IMR-90 (cell line): ENCODE results near the gene CERS6. TPM values are rescaled to one million over a fixed set of nuclear protein-coding genes. Genes with fewer than 3 reads are reported as not detected.

Experiments used
- ATAC-seq: fragments of 200-7000 bp; cut with Tn5 transposase; 2 replicates; pipeline ENCODE4 v1.9.1; 2020; ENCODE audit warnings: low read depth, mild to moderate bottlenecking, moderate library complexity
- BruUV-seq: library from RNA; stranded (reverse); fragments of 400-500 nt; replicated peaks from 2 replicates; lab custom pipeline; 2021; lab: Mats Ljungman, UMichigan
- CTCF ChIA-PET: fragments of 300-600 bp; formaldehyde crosslinking; extraction: SDS; loops from one replicate; lab custom pipeline; 2021; ENCODE audit warnings: antibody characterized with exemption; lab: Yijun Ruan, JAX
- POLR2A ChIA-PET: fragments of 300-600 bp; sonication (Branson Sonifier 250); formaldehyde crosslinking; loops from one replicate; lab custom pipeline; 2022; ENCODE audit warnings: antibody characterized with exemption; ENCODE audit not compliant: unreplicated experiment; lab: Charles Lee
- DNase-seq: peaks from one replicate; pipeline ENCODE4 v3.0.0; 2013
- H2AFZ ChIP-seq: replicated peaks from 2 replicates; pipeline ENCODE3; 2013; ENCODE audit warnings: low read length, mild to moderate bottlenecking; ENCODE audit not compliant: poor library complexity
- H2AK5ac ChIP-seq: 2 replicates; pipeline ENCODE4 v1.6.1; 2013; ENCODE audit warnings: low read depth, low read length, inconsistent platforms
- H2AK9ac ChIP-seq: replicated peaks from 2 replicates; pipeline ENCODE3; 2013; ENCODE audit warnings: mild to moderate bottlenecking, low read depth, low read length, moderate library complexity; ENCODE audit not compliant: poor library complexity
- H2BK120ac ChIP-seq: 2 replicates; pipeline ENCODE4 v1.6.1; 2013; ENCODE audit warnings: low read depth, low read length, inconsistent platforms
- H2BK15ac ChIP-seq: 3 replicates; pipeline ENCODE4 v1.6.1; 2013; ENCODE audit warnings: low read depth, low read length, inconsistent platforms
- H2BK20ac ChIP-seq: 2 replicates; pipeline ENCODE4 v1.6.1; 2013; ENCODE audit warnings: low read depth, mild to moderate bottlenecking, inconsistent platforms, low read length, moderate library complexity
- H2BK5ac ChIP-seq: 2 replicates; pipeline ENCODE4 v1.6.1; 2013; ENCODE audit warnings: mild to moderate bottlenecking, low read depth, low read length, inconsistent platforms; ENCODE audit not compliant: poor library complexity, severe bottlenecking
- H3K14ac ChIP-seq: replicated peaks from 2 replicates; pipeline ENCODE4 v1.6.1; 2013; ENCODE audit warnings: low read depth, low read length, inconsistent platforms
- H3K18ac ChIP-seq: 2 replicates; pipeline ENCODE4 v1.6.1; 2013; ENCODE audit warnings: low read depth, low read length, control low read depth
- H3K23ac ChIP-seq: 2 replicates; pipeline ENCODE4 v1.6.1; 2013; ENCODE audit warnings: low read depth, low read length, inconsistent platforms
- H3K27ac ChIP-seq: 2 replicates; pipeline ENCODE4 v1.5.1; 2013; ENCODE audit warnings: mild to moderate bottlenecking, control low read depth, low read length; ENCODE audit not compliant: insufficient read depth
- H3K27me3 ChIP-seq: 2 replicates; pipeline ENCODE4 v1.6.1; 2013; ENCODE audit warnings: low read length; ENCODE audit not compliant: control insufficient read depth, insufficient read depth
- H3K36me3 ChIP-seq: 2 replicates; pipeline ENCODE4 v1.6.1; 2013; ENCODE audit warnings: low read length, mixed read lengths; ENCODE audit not compliant: control insufficient read depth, insufficient read depth
- H3K4ac ChIP-seq: 2 replicates; pipeline ENCODE4 v1.6.1; 2013; ENCODE audit warnings: low read depth, low read length, inconsistent platforms
- H3K4me1 ChIP-seq: 2 replicates; pipeline ENCODE4 v1.6.1; 2013; ENCODE audit warnings: low read length, mixed read lengths; ENCODE audit not compliant: control insufficient read depth, insufficient read depth
- H3K4me2 ChIP-seq: 2 replicates; pipeline ENCODE4 v1.6.1; 2013; ENCODE audit warnings: low read depth, mild to moderate bottlenecking, control low read depth, low read length, moderate library complexity
- H3K4me3 ChIP-seq: 2 replicates; pipeline ENCODE4 v1.5.1; 2013; ENCODE audit warnings: low read depth, mild to moderate bottlenecking, control low read depth, low read length, moderate library complexity; ENCODE audit not compliant: insufficient read depth
- H3K56ac ChIP-seq: 2 replicates; pipeline ENCODE4 v1.6.1; 2013; ENCODE audit warnings: low read length, inconsistent platforms; ENCODE audit not compliant: insufficient read depth; ENCODE audit errors: extremely low read depth
- H3K79me1 ChIP-seq, 2 experiments: 2 replicates each; pipeline ENCODE4 v1.6.1; 2013; ENCODE audit warnings: low read length in 2 of 2, inconsistent platforms in 1 of 2, low read depth in 1 of 2
- H3K9ac ChIP-seq: 2 replicates; pipeline ENCODE4 v1.6.1; 2013; ENCODE audit warnings: low read depth, low read length, control low read depth
- H3K9me1 ChIP-seq: 2 replicates; pipeline ENCODE4 v1.6.1; 2013; ENCODE audit warnings: low read length, inconsistent platforms; ENCODE audit not compliant: insufficient read depth
- H3K9me3 ChIP-seq: 2 replicates; pipeline ENCODE4 v1.6.1; 2013; ENCODE audit warnings: low read length; ENCODE audit not compliant: control insufficient read depth, insufficient read depth
- H4K20me1 ChIP-seq: 2 replicates; pipeline ENCODE4 v1.6.1; 2013; ENCODE audit warnings: low read length, inconsistent platforms; ENCODE audit not compliant: insufficient read depth
- H4K5ac ChIP-seq: 2 replicates; pipeline ENCODE4 v1.6.1; 2013; ENCODE audit warnings: mild to moderate bottlenecking, low read depth, low read length, control low read depth
- H4K8ac ChIP-seq, 2 experiments: 2 replicates each; pipeline ENCODE4 v1.6.1; 2013; ENCODE audit warnings: low read depth in 2 of 2, low read length in 2 of 2, control low read depth in 1 of 2, inconsistent platforms in 1 of 2
- H4K91ac ChIP-seq: 2 replicates; pipeline ENCODE4 v1.6.1; 2013; ENCODE audit warnings: low read depth, low read length, inconsistent platforms; ENCODE audit not compliant: insufficient read depth
- RAD21 ChIP-seq: IDR thresholded peaks from 2 replicates; pipeline ENCODE4 v1.6.1; 2012; ENCODE audit warnings: low read length, improper control_type of control experiment
- RCOR1 ChIP-seq: IDR thresholded peaks from 2 replicates; pipeline ENCODE4 v1.6.1; 2012; ENCODE audit warnings: mild to moderate bottlenecking, low read length, improper control_type of control experiment; ENCODE audit not compliant: insufficient replicate concordance
- RFX5 ChIP-seq: IDR thresholded peaks from 2 replicates; pipeline ENCODE4 v1.8.0; 2012; ENCODE audit warnings: low read depth, mild to moderate bottlenecking, low read length, moderate library complexity
- SMC3 ChIP-seq: fragments of 150-350 bp; IDR thresholded peaks from 2 replicates; pipeline ENCODE4 v1.6.1; 2016; ENCODE audit warnings: low read depth, mild to moderate bottlenecking, antibody characterized with exemption, low read length, moderate library complexity
- WGBS, 2 experiments: methylation state at CpG; one replicate each; pipeline versions ENCODE4 v1.1.5 to v1.1.7; 2013; ENCODE audit warnings: missing lambda C conversion rate in 2 of 2; ENCODE audit not compliant: insufficient read length in 1 of 2; ENCODE audit errors: extremely low coverage in 2 of 2; 5-methylcytosine and 5-hydroxymethylcytosine counted together
- dilution Hi-C: fragments of 300-500 bp; cut with HindIII; formaldehyde crosslinking; loops from one replicate; pipeline ENCODE4 v1.14.3; 2018; ENCODE audit warnings: low sequenced_read_pairs; ENCODE audit not compliant: unreplicated experiment
- in situ Hi-C: fragments of 300-500 bp; cut with MboI; formaldehyde crosslinking; loops from 3 replicates; pipeline ENCODE4 v1.14.3; 2019; ENCODE audit warnings: low sequenced_read_pairs, inconsistent platforms, mixed read lengths
- intact Hi-C: fragments of 100-400 bp; cut with micrococcal nuclease; formaldehyde crosslinking; loops from 2 replicates; pipeline ENCODE4 v1.10.0; 2022
- polyA plus RNA-seq, 3 experiments: library from polyadenylated mRNA; depleted of rRNA; stranded (reverse); fragments of >200 nt; gene quantifications; 2 replicates each; pipeline ENCODE4 v1.2.3, GENCODE V29; 2012; ENCODE audit warnings: low replicate concordance in 1 of 3
- total RNA-seq: library from RNA; depleted of rRNA; stranded (reverse); fragments of >200 nt; gene quantifications from 2 replicates; pipeline ENCODE4 v1.2.3, GENCODE V29; 2012

The CERS6 gene
- total and polyA plus RNA-seq, 2 of the 4 experiments (the other 2 are of a cell fraction): 2.1 to 5.7 TPM

DNA sequence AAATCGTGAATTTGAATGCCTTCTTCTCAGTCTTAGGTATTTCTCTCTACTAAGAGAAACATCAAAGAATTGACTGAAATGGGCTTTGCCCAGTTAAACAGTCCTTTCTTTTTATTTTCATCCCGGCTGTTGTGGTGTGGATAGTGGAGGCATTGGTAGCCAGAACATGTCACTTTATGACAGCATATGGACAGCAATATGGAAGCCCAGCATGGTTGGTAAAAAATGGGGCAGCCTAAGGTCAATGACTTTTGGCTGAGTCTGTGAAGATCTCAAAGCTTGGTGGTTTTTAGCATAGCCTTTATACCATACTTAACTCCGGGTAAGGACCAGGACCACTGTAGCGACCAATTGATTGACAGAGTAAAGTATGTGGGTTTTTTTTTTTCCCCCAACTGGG, 3.2 kb downstream of the CERS6 start:
- TF ChIP-seq RFX5 (no peak), RAD21 (no peak), SMC3 (no peak), RCOR1 (no peak)
- H3K79me1 ChIP-seq: no peaks in the 10 kb centered on the region
- H3K23ac ChIP-seq: no peak overlapping the region
- no peak overlapping the region for H4K91ac ChIP-seq
- intact Hi-C loops: loop anchor here (5.0 to 10.0 kb wide), 5 partner anchors 112 to 296 kb away; partner anchors contain the start of gene STK39
- H3K4me1 ChIP-seq: no peaks in the 10 kb centered on the region
- ChIA-PET CTCF (no interaction called here), POLR2A (no interaction called here)
- no peak overlapping the region for H3K14ac ChIP-seq
- H2AK9ac ChIP-seq: no peak overlapping the region
- dilution Hi-C loops: no loop called here
- H3K9ac ChIP-seq: no peak overlapping the region
- no peak overlapping the region for H3K4me2 ChIP-seq
- in situ Hi-C loops: no loop called here
- H2BK120ac ChIP-seq: no peak overlapping the region
- WGBS, 2 experiments: no CpG with 5 or more reads among the region's 4 CpGs
- ATAC-seq (no peak), DNase-seq (no peak)
- no peaks in the 10 kb centered on the region for H3K27me3 ChIP-seq
- H4K5ac ChIP-seq: no peak overlapping the region
- no peak overlapping the region for H2BK15ac ChIP-seq
- no peak overlapping the region for H4K8ac ChIP-seq
- no peak overlapping the region for H2AFZ ChIP-seq
- no peak overlapping the region for H3K4ac ChIP-seq
- no peak overlapping the region for H2BK20ac ChIP-seq
- no peak overlapping the region for H2BK5ac ChIP-seq
- H3K4me3 ChIP-seq: no peak overlapping the region
- no peak overlapping the region for H3K27ac ChIP-seq
- H3K18ac ChIP-seq: no peak overlapping the region
- no peaks in the 10 kb centered on the region for H4K20me1 ChIP-seq
- no peak overlapping the region for H2AK5ac ChIP-seq
- no peak overlapping the region for H3K56ac ChIP-seq
- no TSS peak for BruUV-seq
- peaks cover 3% of the 10 kb centered on the region; the same call in 1 of the 2 replicates for H3K9me3 ChIP-seq
- no peaks in the 10 kb centered on the region for H3K36me3 ChIP-seq
- H3K9me1 ChIP-seq: no peaks in the 10 kb centered on the region
